Measurements from ENCODE around the gene PTOV1.
A peak's percentile ranks its signal among the peaks of the same experiment; 100 is the strongest.

The PTOV1 gene

DNA sequence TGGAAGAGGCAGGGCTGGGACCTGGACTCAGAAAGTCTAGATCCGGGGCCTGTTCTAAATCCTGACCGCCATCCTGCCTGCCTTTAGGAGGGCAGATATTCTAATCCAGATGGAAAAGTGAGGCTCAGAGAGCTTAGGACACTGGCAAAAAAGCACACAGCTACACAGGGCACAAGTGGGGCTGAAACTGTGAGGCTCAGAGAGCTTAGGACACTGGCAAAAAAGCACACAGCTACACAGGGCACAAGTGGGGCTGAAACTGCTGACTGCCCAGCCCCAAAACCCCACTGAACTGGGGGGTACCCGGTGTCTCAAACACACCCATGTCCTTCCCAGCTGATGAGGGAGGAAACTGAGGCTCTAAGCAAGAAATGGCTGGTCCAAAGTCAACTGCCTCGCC, 24.2 kb downstream of the PTOV1 start:
- no peak for DNase-seq (ENCODE audit: low read depth)

DNA sequence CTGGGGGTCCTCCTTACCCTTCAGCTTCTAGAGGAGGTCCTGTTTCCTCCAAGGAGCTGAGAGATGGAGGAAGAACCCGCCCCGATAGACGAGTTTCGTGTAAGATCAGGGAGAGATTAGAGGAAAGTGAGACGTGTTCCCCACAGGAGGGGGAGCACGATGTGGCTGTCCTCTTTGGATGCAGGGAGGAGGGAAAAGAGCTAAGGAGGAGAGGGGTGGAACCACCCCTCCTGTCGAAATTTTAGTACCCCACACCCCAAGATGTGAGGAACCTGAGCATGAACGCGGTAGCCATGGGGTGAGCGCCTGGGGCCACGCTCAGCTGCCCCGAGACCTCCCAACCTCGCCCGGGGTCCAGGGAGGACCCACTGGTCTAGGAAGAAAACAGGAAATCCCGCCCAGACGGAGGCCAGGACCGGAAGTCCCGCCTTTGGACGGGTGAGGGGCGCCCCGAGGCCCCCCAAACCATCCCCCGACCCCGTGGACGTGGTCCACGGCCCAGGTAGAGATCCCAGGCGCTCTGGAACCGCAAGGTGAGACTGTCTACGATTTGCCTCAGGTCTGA, 25.0 kb downstream of the PTOV1 start:
- no peak for DNase-seq (ENCODE audit: low read depth)

DNA sequence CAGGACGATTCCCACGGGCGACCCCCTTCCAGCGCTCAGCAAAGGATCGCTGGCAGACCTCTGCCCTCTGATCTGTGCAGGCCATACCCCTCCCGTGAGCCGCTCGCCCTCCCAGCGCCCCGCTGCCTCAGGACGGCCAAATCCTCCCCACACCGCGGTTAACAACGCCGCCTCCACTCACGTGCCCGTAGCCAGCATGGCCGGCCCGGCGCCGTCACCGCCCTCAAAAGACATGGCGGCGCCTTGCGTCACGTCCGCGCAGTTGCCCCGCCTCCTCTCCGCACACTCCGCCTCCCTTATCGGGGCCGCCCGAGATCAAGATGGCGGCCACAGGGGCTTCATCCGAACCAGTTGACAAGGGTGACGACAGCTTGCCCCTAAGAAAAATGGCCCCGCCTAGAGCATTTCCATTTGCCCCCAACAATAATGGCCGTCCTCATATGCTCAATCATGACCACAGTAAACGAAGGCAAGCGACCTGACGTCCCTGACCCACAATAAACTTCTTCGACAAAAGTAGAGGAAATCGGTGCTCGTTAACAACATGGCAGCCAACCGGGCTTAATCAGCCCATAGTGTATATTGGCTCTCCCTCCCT, 25.6 kb downstream of the PTOV1 start:
- DNase-seq (ENCODE audit: low read depth): peak; percentile 99

DNA sequence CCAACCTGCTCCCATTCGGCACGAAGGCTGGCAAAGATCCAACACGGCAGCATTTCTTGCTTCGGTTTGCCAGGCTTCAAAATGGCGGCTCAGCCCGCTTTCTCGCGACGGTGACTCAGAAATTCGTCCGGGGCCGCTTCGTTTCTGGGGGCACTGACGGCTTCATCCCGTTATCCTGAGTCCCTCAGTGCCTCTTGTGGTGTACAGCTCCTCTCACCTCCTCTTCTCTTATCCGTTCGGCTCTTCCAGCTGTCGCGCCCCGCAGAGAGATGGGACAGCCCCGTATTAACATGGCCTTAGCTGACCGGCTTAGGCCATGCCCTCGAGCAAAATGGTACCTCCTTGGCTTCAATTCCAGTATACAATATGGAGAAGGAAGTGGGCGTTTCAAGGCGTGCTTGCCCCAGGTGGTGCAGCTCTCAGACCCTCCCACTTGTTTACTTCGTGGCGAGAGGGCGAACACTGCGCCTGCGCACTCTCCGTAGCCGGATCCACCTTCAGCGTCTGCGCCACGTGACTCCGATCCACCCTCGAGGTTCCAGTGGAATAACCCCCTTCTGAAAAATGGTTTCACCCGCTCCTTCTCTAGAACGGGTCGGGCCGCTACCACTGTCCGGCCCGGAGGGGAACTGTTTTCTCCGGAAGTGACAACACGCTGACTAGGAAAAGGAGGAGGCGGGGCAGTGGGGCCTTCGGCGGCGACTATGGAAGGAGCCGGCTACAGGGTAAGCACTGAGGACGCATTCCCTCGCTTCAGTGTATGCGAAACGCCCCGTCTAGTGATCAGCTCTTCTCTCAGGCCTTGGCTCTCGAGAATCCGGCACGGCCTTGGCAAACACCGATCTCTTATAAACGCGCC, 26.3 kb downstream of the PTOV1 start, which contains the start of the genes AKT1S1 and TBC1D17:
TSS of gene AKT1S1 (minus strand) at position 336 of the 859 bp plus-strand sequence. CDS start 4,060 bp downstream, outside the sequence.
TSS of gene TBC1D17 (plus strand) at position 683 of the 859 bp plus-strand sequence. CDS start at position 705, 22 bp downstream.
- peak; percentile 100 for DNase-seq (ENCODE audit: low read depth)

DNA sequence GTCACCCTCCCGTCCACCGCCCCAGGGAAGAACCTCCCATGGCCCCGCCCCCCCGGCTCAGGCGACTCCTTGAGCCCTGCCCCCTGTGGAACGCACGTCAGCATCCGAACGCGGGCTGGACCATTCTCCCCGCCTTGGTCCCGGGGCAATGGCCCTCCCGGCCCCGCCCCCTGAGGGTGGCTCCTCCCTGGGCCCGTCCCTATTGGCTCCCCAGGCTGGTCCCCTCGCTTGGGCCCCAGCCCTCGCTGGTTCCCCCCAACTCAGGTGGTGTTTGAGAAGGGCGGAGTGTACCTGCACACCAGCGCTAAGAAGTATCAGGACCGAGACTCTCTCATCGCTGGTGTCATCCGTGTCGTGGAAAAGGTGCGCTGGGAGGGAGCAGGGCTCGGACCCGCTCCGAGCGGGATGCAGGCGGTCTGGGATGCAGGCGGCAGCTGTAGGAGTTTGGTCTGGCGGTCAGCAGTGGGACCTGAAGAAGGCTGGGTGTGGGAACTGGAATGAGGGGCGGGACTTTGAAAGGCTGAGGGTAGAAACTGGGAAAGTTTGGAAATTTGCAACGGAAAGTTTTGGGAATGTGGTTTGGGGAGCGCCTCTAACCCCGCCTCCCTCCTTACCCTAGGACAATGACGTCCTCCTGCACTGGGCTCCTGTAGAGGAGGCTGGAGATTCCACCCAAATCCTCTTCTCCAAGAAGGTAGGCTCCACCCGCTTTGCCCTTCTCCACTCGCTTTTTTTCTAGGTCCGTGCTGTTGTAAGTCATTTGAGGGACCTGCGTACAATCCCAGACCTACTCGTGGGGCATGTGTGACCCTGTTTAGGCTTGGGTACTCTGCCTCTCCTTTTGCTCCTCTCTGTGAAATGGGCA, 27.2 kb downstream of the PTOV1 start:
- DNase-seq (ENCODE audit: low read depth): peak; percentile 96

DNA sequence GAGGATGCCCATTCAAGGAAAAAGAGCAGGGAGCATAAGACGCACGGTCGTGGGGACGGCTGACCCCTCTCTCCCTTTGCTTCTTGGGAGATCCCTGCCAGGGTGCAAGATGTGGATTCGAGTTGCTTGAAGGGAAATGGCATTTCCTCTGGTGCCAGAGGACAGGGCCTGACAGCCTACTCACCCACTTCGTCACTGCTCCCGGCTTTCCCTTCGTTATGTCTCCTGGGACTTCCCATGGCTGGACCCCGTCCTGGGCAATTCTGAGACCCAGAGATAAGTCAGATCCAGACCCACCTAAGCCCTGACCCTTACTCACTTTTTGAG, 27.7 kb downstream of the PTOV1 start:
- DNase-seq (ENCODE audit: low read depth): no peak

DNA sequence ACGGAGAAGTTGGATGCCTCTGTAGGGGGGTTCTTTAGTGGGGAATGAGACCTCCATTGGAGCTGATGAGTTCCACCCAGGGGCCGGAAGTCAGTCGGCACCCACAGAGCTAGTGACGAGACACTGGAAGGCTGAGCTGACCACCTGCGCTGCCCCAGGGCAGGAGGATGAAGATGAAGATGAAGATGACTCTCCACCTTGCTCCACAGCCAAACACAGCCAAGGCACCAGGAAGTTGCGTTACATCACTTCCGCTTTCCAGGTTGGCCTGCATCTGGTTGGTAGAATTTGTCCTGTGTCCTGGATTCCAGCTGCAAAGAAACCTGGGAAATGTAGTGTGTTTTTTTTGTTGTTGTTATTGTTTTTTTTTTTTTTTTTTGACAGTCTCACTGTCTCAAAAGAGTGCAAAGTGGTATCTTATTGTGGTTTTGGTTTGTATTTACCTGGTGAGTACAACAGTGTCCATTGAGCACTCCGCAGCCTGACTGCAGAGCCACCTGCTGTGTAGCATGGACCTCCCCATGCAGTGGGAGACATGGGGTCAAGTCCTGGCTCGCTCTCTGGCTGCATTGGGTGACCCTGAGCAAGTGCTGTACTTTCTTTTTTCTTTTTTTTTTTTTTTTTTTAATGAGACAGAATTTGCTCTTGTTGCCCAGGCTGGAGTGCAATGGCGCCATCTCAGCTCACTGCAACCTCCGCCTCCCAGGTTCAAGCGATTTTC, 28.4 kb downstream of the PTOV1 start:
- no peak for DNase-seq (ENCODE audit: low read depth)

DNA sequence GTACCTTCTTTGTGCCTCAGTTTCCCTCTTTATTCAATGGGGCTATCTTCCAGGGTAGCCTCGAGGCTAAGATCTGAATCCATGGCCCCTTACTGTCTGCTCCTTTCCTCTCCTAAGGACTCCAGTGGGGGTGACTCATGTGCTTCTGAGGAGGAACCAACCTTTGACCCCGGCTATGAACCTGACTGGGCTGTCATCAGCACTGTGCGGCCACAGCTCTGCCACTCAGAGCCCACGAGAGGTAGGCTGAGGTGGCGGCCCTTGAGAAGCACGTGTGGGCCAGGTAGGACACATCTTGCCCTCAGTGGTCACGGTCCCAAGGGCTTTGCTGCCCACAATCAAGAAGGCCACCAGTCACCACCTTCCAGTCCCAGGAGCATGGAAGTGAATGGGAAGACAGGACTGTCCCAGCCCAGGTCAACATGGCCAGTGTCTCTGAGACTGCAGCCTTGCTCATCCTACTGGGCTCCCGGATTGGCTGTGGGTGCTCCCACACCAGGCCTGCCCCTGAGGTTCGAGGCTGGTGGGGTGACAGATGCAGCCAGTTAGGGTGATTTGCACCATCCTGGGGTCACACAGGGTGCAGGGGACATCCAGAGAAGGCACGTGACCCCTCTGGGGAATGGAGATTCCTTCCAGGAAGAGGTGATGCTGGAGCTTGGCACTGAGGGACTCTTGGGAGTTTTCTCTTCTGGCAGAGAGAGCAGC, 29.4 kb downstream of the PTOV1 start:
- DNase-seq (ENCODE audit: low read depth): no peak

DNA sequence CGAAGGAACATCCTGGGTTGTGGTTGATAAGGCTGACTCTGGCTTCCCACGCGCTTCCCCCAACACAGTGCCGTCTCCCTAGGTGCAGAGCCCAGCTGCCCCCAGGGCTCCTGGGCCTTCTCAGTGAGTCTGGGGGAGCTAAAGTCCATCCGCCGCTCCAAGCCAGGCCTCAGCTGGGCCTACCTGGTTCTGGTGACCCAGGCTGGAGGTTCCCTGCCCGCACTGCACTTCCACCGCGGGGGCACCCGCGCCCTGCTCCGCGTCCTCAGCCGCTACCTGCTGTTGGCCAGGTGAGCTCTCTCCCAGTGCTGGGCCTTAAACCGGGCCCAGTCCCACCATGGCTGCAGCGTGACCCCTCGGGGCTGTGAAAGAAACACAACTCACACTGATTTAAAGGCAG, 30.2 kb downstream of the PTOV1 start:
- DNase-seq (ENCODE audit: low read depth): no peak

DNA sequence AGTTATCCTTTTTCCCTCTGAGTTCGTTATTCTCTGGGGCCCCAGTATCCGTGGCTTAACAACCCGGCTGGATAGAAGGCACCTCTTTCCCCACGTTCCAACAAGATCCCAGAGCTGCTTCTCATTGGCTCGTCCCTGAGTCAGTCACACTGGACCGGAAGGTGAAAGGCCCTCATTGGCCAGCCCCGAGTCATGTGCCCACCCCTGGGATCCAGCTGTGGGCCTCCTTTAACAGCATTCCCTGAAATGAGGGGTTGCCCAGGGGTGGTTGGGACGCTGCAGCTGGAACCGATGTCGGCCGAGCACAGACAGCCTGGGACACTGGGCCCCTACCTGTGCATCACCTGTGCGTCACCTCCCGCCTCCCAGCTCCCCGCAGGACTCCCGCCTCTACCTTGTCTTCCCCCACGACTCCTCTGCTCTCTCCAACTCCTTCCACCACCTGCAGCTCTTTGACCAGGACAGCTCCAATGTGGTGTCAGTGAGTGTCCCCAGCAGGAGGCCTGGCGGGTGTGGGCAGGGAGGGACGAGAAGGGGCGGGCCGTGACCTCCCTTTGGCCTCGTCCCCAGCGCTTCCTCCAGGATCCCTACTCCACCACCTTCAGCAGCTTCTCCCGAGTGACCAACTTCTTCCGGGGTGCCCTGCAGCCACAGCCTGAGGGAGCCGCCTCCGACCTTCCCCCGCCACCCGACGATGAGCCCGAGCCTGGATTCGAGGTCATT, 30.9 kb downstream of the PTOV1 start:
- DNase-seq (ENCODE audit: low read depth): no peak

DNA sequence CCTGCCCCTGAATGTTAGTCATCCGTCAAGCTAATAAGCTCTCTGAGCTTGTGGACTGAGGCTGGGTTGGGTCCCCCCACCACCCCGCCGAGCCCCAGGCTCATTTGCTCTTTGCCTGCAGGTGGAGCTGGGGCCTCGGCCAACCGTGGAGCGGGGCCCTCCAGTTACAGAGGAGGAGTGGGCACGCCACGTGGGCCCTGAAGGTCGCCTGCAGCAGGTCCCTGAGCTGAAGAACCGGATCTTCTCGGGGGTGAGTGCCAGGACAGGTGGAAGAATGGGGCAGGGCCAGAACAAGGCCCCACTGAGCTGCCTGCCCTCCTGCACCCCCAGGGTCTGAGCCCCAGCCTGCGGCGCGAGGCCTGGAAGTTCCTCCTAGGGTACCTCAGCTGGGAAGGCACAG, 31.7 kb downstream of the PTOV1 start:
- DNase-seq (ENCODE audit: low read depth): no peak

DNA sequence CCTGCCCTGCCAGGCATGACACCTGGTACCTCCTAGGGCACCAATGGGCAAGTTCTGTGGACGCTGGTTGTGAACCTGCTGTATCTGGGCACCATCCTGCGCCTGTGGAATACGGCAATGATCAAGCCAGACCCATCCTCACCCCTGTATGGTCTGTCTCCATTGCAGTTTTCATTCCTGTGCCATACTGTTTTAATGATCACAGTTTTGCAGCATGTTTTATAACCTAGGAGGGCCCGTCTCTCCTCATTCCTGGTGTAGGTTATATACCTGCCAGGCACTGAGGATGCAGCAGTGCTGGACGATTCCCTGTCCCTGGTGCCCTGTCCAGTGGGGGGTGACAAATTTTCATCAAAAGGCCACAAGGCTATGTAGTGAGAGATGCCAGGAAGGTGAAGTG, 32.1 kb downstream of the PTOV1 start:
- DNase-seq (ENCODE audit: low read depth): no peak

DNA sequence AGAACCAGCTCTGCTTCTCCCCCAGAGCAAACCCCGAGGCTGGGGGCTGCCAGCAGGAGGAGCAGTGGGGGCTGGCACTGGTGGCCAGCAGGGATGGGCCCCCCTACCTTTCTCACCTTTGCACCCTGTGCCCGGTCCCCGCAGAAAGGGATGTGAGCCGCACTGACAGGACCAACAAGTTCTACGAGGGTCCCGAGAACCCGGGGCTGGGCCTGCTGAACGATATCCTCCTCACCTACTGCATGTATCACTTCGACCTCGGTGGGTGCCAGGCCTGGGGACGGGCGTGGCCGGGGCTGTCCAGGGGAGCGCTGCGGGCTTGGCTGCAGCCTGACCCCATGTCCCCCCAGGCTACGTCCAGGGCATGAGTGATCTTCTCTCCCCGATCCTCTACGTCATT, 33.1 kb downstream of the PTOV1 start:
- no peak for DNase-seq (ENCODE audit: low read depth)

DNA sequence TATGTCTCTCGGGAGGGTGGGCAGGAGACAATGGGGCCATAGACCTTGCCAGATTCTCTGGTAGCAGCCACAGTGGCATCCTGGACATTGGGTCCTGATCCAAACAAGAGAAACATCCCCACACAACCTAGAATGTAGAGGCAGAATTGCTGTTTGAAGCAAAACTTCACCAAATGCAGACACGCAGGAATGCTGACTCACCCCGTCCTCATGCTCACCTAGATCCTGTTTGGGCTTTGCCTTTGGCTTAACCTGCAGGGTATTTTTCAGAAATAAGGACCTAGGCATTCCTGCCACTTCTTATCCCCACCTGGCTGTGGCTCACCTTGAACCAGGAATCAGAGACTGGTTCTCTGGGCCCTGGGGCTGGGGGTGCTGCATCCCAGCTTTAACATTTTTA, 33.8 kb downstream of the PTOV1 start:
- no peak for DNase-seq (ENCODE audit: low read depth)

DNA sequence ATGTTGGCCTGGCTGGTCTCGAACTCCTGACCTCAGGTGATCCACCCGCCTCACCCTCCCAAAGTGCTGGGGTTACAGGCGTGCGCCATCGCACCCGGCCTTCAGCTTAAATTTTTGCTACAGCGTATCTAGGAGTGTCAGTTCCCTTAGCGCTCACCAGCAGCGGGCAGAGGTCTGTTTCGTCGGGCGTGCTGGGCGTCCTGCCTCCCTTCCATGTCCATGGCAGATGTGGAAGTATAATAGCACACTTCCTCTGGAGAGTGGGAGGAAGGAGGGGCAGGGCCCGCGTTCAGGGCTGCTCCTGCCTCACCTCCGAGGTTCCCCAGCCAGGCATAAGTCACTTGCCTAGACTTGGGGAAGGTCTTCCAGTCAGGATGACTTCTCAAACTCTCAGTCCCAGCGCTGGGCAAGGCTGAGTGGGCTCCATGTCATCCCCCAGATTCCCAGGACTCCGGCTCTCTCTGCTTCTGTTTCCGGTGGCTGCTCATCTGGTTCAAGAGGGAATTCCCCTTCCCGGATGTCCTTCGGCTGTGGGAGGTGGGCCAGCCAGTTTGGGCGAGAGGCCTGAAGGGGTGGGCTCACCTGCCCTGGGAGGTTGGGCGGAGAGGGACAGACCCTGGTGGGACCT, 36.2 kb downstream of the PTOV1 start:
- DNase-seq (ENCODE audit: low read depth): no peak

DNA sequence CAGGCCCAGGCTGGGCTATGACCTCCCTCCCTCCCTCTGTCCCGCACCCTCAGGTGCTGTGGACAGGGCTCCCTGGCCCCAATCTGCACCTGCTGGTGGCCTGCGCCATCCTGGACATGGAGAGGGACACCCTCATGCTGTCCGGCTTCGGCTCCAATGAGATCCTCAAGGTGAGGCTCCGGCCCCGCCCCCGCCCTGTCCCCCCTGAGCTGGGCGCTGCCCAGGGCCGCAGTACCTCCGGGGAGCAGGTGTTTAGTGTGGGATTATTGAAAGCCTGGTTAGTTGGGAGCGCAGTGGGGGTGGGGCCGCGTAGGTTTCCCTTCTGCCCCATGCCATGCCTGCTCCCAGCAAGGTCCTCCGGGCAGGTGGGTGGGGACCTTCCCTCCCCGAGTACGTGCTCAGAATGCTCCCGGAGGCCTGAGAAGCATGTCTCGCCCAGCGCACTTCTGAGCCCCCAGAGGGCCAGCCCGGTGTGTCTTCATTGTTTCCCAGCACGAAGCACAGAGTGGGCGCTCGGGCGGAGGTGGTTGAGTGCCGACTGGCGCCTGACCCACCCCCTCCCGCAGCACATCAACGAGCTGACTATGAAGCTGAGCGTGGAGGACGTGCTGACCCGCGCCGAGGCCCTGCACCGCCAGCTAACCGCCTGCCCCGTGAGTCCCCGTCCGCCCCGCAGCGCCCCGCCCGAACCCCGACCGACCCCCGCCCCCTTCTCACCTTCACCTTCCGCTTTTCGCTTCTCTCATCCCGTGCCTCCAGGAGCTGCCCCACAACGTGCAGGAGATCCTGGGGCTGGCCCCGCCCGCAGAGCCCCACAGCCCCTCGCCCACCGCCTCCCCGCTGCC, 36.9 kb downstream of the PTOV1 start:
- DNase-seq (ENCODE audit: low read depth): no peak

DNA sequence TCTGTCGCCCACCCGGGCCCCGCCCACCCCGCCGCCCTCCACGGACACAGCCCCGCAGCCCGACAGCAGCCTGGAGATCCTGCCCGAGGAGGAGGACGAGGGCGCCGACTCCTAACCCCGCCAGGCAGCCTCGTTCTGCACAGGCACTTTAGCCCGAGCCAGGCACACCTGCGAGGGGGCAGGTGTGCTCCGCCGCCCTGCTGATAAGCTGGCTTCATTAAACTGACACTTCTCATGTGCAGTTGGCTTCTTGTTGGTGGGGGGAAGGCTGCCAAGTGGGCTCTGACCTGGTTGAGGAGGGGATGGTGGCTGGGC, 37.5 kb downstream of the PTOV1 start:
- no peak for DNase-seq (ENCODE audit: low read depth)

DNA sequence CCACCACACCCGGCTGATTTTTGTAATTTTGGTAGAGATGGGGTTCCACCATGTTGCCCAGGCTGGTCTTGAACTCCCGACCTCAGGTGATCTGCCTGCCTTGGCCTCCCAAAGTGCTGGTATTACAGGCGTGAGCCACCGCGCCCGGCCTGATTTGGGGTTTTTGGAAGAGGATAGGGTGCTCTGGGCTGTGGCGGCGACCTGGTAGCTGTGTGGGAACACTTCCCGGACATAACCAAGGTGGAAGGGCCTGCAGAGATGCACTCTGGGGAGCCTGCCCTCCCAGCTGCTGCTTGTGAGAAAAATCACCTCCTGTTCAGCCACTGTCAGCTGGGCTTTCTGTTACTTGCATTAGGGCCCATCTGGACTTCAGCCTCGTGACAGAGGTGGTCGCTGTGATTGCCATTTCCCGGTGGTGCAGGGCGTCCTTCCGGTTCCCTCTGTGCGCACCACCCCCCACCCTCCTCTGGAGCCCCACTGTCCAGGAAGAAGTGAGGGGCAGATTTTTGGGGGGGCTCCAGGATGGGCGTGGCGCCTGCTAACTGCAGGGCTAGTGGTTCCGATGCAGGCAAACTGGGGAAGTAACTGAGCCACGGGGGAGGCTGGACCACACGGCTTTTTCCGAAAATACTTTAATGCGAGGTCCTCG, 38.2 kb downstream of the PTOV1 start:
- DNase-seq (ENCODE audit: low read depth): no peak

Measured in fibroblast of the conjunctiva (primary cell).